HL-60 (cell line): ENCODE data around the gene HPS5.

Experiments used
- GABPA ChIP-seq: IDR thresholded peaks from 2 replicates; pipeline ENCODE4 v1.6.1; 2012; ENCODE audit warnings: low read depth
- TF ChIP-seq, protein P1 (sequence below): IDR thresholded peaks from one replicate; pipeline ENCODE4 v1.5.1; 2011; ENCODE audit warnings: low read length, control low read depth, inconsistent platforms; ENCODE audit not compliant: insufficient read depth

DNA sequence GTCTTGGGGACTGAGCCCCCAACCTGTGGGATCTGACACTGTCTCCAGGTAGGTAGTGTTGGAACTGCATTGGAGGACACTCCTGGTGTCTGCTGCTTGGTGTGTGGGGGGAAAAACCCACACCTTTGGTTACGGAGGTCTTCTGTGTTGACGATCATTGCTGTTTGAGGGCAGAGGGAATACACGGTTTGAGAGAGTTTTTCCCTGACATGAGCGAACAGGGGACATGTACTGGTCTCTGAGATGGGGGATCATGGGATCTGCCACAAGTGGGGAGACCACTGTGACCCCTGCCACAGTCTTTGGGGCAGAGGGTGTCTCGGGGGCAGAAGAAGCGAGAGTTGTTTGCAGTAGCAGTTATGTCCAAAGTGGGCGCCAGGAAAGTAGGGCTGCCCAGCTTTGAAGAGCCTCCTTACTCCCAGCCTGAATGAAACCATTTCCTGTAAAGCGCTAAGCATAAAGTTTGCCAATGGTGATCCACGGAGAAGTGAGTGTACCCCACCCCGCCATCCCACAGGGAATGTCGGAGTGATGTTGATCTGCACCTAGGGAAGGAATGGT lies 68.1 kb downstream of the HPS5 start:
- TF ChIP-seq, protein P1, sequence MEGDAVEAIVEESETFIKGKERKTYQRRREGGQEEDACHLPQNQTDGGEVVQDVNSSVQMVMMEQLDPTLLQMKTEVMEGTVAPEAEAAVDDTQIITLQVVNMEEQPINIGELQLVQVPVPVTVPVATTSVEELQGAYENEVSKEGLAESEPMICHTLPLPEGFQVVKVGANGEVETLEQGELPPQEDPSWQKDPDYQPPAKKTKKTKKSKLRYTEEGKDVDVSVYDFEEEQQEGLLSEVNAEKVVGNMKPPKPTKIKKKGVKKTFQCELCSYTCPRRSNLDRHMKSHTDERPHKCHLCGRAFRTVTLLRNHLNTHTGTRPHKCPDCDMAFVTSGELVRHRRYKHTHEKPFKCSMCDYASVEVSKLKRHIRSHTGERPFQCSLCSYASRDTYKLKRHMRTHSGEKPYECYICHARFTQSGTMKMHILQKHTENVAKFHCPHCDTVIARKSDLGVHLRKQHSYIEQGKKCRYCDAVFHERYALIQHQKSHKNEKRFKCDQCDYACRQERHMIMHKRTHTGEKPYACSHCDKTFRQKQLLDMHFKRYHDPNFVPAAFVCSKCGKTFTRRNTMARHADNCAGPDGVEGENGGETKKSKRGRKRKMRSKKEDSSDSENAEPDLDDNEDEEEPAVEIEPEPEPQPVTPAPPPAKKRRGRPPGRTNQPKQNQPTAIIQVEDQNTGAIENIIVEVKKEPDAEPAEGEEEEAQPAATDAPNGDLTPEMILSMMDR: no peak
- TF ChIP-seq GABPA: no peak
